CD8-positive, alpha-beta memory T cell (primary cell): ENCODE results near the gene TPGS1. TPM values are rescaled to one million over a fixed set of nuclear protein-coding genes. Genes with fewer than 3 reads are reported as not detected.

Experiments used
- CTCF ChIA-PET: fragments of 350-600 bp; sonication (Branson Sonifier 250); formaldehyde crosslinking; loops from one replicate; lab custom pipeline; 2021; ENCODE audit warnings: antibody characterized with exemption; lab: Charles Lee
- POLR2A ChIA-PET: fragments of 350-600 bp; sonication (Branson Sonifier 250); formaldehyde crosslinking; loops from one replicate; lab custom pipeline; 2021; ENCODE audit warnings: antibody characterized with exemption; lab: Charles Lee
- DNase-seq, 5 donors: peaks; one replicate each; pipeline versions ENCODE4 v3.0.0 to v3.0.0-alpha.2; 2020 to 2022; ENCODE audit warnings: mixed read lengths in 1 of 5
- H3K27ac ChIP-seq: one replicate; pipeline ENCODE4 v1.7.0; 2013; ENCODE audit warnings: low read depth, mild to moderate bottlenecking, low read length, moderate library complexity
- H3K27me3 ChIP-seq: 2 replicates; pipeline ENCODE4 v1.7.0; 2013; ENCODE audit warnings: low read length, mild to moderate bottlenecking; ENCODE audit not compliant: insufficient read depth, poor library complexity, severe bottlenecking
- H3K36me3 ChIP-seq: 2 replicates; pipeline ENCODE4 v1.7.0; 2013; ENCODE audit warnings: mild to moderate bottlenecking, low read length, moderate library complexity; ENCODE audit not compliant: insufficient read depth
- H3K4me1 ChIP-seq: 2 replicates; pipeline ENCODE4 v1.7.0; 2013; ENCODE audit warnings: mild to moderate bottlenecking, low read length, moderate library complexity; ENCODE audit not compliant: insufficient read depth
- H3K4me3 ChIP-seq: 2 replicates; pipeline ENCODE4 v1.7.0; 2013; ENCODE audit warnings: mild to moderate bottlenecking, low read length
- H3K9me3 ChIP-seq: 2 replicates; pipeline ENCODE4 v1.7.0; 2013; ENCODE audit warnings: mild to moderate bottlenecking, low read length
- H3K27ac Mint-ChIP-seq, 8 donors: one replicate each; pipeline ENCODE4 v1.8.0; 2020 to 2021; ENCODE audit warnings: mixed read lengths in 8 of 8, mild to moderate bottlenecking in 6 of 8, inconsistent platforms in 3 of 8, moderate library complexity in 3 of 8
- H3K27me3 Mint-ChIP-seq, 2 donors: one replicate each; pipeline ENCODE4 v1.8.0; 2020 to 2021; ENCODE audit warnings: mixed read lengths in 2 of 2, mild to moderate bottlenecking in 1 of 2, moderate library complexity in 1 of 2
- H3K36me3 Mint-ChIP-seq, 3 donors: one replicate each; pipeline ENCODE4 v1.8.0; 2020 to 2021; ENCODE audit warnings: mixed read lengths in 3 of 3, inconsistent platforms in 1 of 3, mild to moderate bottlenecking in 1 of 3
- H3K4me1 Mint-ChIP-seq, 3 donors: one replicate each; pipeline ENCODE4 v1.8.0; 2020 to 2021; ENCODE audit warnings: mixed read lengths in 3 of 3, inconsistent platforms in 1 of 3, mild to moderate bottlenecking in 1 of 3
- H3K4me3 Mint-ChIP-seq, 7 donors: one replicate each; pipeline ENCODE4 v1.8.0; 2020 to 2021; ENCODE audit warnings: mixed read lengths in 7 of 7, mild to moderate bottlenecking in 6 of 7, moderate library complexity in 4 of 7, inconsistent platforms in 2 of 7
- H3K9me3 Mint-ChIP-seq, 5 donors: one replicate each; pipeline ENCODE4 v1.8.0; 2020 to 2022; ENCODE audit warnings: mixed read lengths in 5 of 5, mild to moderate bottlenecking in 3 of 5, moderate library complexity in 2 of 5, inconsistent platforms in 1 of 5
- polyA plus RNA-seq: library from polyadenylated mRNA; unstranded; fragments of 300-500 nt; fragmentation: Illumina TruSeq; gene quantifications from one replicate; pipeline ENCODE4 v1.2.3, GENCODE V29; 2021
- total RNA-seq, 2 experiments: library from RNA; stranded (reverse); gene quantifications; one replicate each; pipeline ENCODE4 v1.2.3, GENCODE V29; 2021

TPGS1 gene
- total and polyA plus RNA-seq, 3 experiments from 2014 or later, result 18.6 to 50.3 (median 20.0) TPM

- Mint-ChIP-seq H3K9me3 (peaks cover 0 to 4% (median 0%) of the 10 kb centered on the region in 5 donors), H3K4me1 (peaks cover 6 to 9% (median 6%) of the 10 kb centered on the region in 3 donors), H3K4me3 (no peak overlapping the region), H3K36me3 (no peaks in the 10 kb centered on the region), H3K27ac (no peak overlapping the region), H3K27me3 (peaks cover 10 to 18% of the 10 kb centered on the region in 2 donors)
- no peak for DNase-seq
- H3K27ac ChIP-seq, result no peak overlapping the region
- no peaks in the 10 kb centered on the region for H3K36me3 ChIP-seq
- no peaks in the 10 kb centered on the region for H3K9me3 ChIP-seq
- ChIA-PET POLR2A (no interaction called here), CTCF (no interaction called here)
- H3K4me3 ChIP-seq, result no peak overlapping the region
- no peaks in the 10 kb centered on the region for H3K4me1 ChIP-seq
- H3K27me3 ChIP-seq, result peaks cover 12% of the 10 kb centered on the region
Measured at GRCh38 chr19:463483-464207, 43.7 kb upstream of the TPGS1 start.

DNA sequence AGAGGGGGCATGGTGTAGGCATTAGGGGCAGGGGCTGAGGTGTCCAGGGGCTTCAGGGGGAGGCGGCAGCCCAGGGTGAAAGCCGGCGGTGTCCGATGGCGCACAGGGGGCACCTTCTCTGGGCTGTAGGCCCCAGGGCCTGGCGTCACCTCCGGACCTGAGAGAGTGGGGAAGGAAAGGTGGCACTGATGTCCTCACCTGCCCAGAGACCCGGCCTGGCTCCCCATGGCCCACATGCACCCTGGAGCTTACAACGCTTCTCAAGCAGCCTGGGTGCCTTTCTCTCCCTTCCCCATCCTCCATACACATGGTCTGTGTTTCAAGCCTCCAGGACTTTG, 43.1 kb upstream of the TPGS1 start:
- Mint-ChIP-seq H3K4me3 (no peak overlapping the region), H3K27ac (no peak overlapping the region), H3K36me3 (no peaks in the 10 kb centered on the region), H3K9me3 (peaks cover 0 to 4% (median 0%) of the 10 kb centered on the region in 5 donors), H3K4me1 (peaks cover 6 to 9% (median 6%) of the 10 kb centered on the region in 3 donors), H3K27me3 (peaks cover 10 to 18% of the 10 kb centered on the region in 2 donors)
- H3K27ac ChIP-seq, result no peak overlapping the region
- peaks cover 12% of the 10 kb centered on the region for H3K27me3 ChIP-seq
- H3K36me3 ChIP-seq, result no peaks in the 10 kb centered on the region
- no peaks in the 10 kb centered on the region for H3K9me3 ChIP-seq
- DNase-seq, result no peak
- ChIA-PET POLR2A (no interaction called here), CTCF (no interaction called here)
- H3K4me1 ChIP-seq, result no peaks in the 10 kb centered on the region
- H3K4me3 ChIP-seq, result no peak overlapping the region

- Histone ChIP-seq H3K36me3 (no peaks in the 10 kb centered on the region), H3K27me3 (peaks cover 7% of the 10 kb centered on the region), H3K27ac (no peak overlapping the region), H3K4me3 (no peak overlapping the region), H3K9me3 (no peaks in the 10 kb centered on the region), H3K4me1 (no peaks in the 10 kb centered on the region)
- CTCF ChIA-PET, result no interaction called here
- no peak overlapping the region for H3K27ac Mint-ChIP-seq
- POLR2A ChIA-PET, result no interaction called here
- no peaks in the 10 kb centered on the region for H3K36me3 Mint-ChIP-seq
- no peak for DNase-seq
- peaks cover 0 to 4% (median 0%) of the 10 kb centered on the region in 5 donors for H3K9me3 Mint-ChIP-seq
- peaks cover 0 to 4% (median 2%) of the 10 kb centered on the region in 3 donors for H3K4me1 Mint-ChIP-seq
- peaks cover 4 to 13% of the 10 kb centered on the region in 2 donors for H3K27me3 Mint-ChIP-seq
- no peak overlapping the region for H3K4me3 Mint-ChIP-seq
Measured at GRCh38 chr19:465056-465816, 42.1 kb upstream of the TPGS1 start.

DNA sequence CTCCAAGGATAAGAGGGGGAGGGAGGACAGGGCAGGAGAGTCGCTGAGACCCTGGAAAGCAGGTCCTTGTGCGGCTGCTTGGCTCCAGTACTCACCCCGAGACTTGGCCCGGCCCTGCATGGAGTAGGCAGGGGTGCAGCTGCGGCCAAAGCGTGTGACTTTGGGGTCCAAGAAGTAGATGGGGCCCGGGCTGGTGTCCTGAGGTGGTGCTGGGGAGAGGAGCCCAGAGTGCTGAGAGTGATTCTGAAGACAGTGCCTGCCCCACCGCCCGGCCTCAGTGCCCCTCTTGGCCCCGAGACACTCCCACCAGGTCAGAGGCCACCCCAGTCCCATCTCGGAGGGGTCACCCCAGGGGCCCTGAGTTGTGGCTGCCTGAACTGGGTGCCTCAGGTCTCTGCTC, 39.7 kb upstream of the TPGS1 start:
- POLR2A ChIA-PET, result no interaction called here
- H3K27me3 ChIP-seq, result peaks cover 2% of the 10 kb centered on the region
- no peak for DNase-seq
- H3K4me3 Mint-ChIP-seq, result no peak overlapping the region
- CTCF ChIA-PET, result no interaction called here
- no peaks in the 10 kb centered on the region for H3K36me3 ChIP-seq
- H3K9me3 ChIP-seq, result no peaks in the 10 kb centered on the region
- H3K27ac ChIP-seq, result no peak overlapping the region
- no peaks in the 10 kb centered on the region for H3K4me1 ChIP-seq
- no peaks in the 10 kb centered on the region for H3K4me1 Mint-ChIP-seq
- peaks cover 0 to 4% (median 0%) of the 10 kb centered on the region in 5 donors for H3K9me3 Mint-ChIP-seq
- peaks cover 3 to 4% of the 10 kb centered on the region in 2 donors for H3K27me3 Mint-ChIP-seq
- H3K36me3 Mint-ChIP-seq, result no peaks in the 10 kb centered on the region
- no peak overlapping the region for H3K4me3 ChIP-seq
- no peak overlapping the region for H3K27ac Mint-ChIP-seq

DNA sequence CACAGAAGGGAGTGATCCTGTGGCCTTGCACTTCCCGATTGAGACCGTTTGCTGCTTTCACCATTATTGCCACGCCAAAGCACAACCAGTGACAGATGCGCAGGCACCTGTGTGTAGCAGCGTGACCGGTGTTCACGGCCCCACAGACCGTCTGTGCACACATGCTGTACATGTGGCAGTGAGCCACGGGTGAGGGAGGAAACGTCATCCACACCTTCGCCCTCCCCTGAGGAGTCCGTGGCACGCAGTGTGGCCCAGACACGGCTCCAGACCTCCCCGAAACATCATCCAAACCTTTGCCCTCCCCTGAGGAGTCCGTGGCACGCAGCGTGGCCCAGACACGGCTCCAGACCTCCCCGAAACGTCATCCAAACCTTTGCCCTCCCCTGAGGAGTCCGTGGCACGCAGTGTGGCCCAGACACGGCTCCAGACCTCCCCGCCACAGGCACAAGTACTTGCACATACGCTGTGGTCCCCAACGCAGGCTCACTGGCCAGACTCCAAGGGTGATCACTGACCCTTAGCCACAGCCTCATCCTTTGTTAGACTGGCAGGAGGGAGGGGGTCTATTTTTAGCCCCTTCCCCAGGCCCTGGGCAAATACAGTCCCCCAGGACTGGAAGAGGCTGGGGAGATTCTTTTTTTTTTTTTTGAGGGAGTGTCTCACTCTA, 38.6 kb upstream of the TPGS1 start:
- ChIA-PET POLR2A (no interaction called here), CTCF (no interaction called here)
- H3K4me1 ChIP-seq, result no peaks in the 10 kb centered on the region
- H3K36me3 Mint-ChIP-seq, result no peaks in the 10 kb centered on the region
- H3K27ac Mint-ChIP-seq, result no peak overlapping the region
- H3K4me1 Mint-ChIP-seq, result no peaks in the 10 kb centered on the region
- no peaks in the 10 kb centered on the region for H3K9me3 ChIP-seq
- H3K4me3 ChIP-seq, result no peak overlapping the region
- H3K27ac ChIP-seq, result no peak overlapping the region
- H3K36me3 ChIP-seq, result no peaks in the 10 kb centered on the region
- DNase-seq, result no peak
- no peaks in the 10 kb centered on the region for H3K27me3 ChIP-seq
- H3K9me3 Mint-ChIP-seq, result peaks cover 0 to 2% (median 0%) of the 10 kb centered on the region in 5 donors
- peaks cover 0 to 3% of the 10 kb centered on the region in 2 donors for H3K27me3 Mint-ChIP-seq
- no peak overlapping the region for H3K4me3 Mint-ChIP-seq

GRCh38 chr19:469833-470232, 37.5 kb upstream of the TPGS1 start:
- Mint-ChIP-seq H3K9me3 (peaks cover 0 to 2% (median 0%) of the 10 kb centered on the region in 5 donors), H3K36me3 (no peaks in the 10 kb centered on the region), H3K27ac (no peak overlapping the region), H3K27me3 (peaks cover 0 to 2% of the 10 kb centered on the region in 2 donors), H3K4me3 (no peak overlapping the region), H3K4me1 (no peaks in the 10 kb centered on the region)
- Histone ChIP-seq H3K36me3 (no peaks in the 10 kb centered on the region), H3K27ac (no peak overlapping the region), H3K4me1 (no peaks in the 10 kb centered on the region), H3K4me3 (no peak overlapping the region), H3K27me3 (no peaks in the 10 kb centered on the region), H3K9me3 (no peaks in the 10 kb centered on the region)
- ChIA-PET CTCF (interaction anchor here (0.6 kb wide), 1 partner anchor 22 kb away, joined by 3 read pairs; no protein-coding TSS in a partner anchor), POLR2A (no interaction called here)
- DNase-seq, result no peak

- H3K4me3 ChIP-seq, result no peak overlapping the region
- H3K27ac ChIP-seq, result no peak overlapping the region
- H3K4me3 Mint-ChIP-seq, result no peak overlapping the region
- no peaks in the 10 kb centered on the region for H3K36me3 Mint-ChIP-seq
- H3K27ac Mint-ChIP-seq, result no peak overlapping the region
- H3K4me1 Mint-ChIP-seq, result no peaks in the 10 kb centered on the region
- CTCF ChIA-PET, result no interaction called here
- no peak for DNase-seq
- H3K27me3 Mint-ChIP-seq, result peaks cover 5 to 6% of the 10 kb centered on the region in 2 donors
- no peaks in the 10 kb centered on the region for H3K4me1 ChIP-seq
- no peaks in the 10 kb centered on the region for H3K36me3 ChIP-seq
- no peaks in the 10 kb centered on the region for H3K27me3 ChIP-seq
- H3K9me3 ChIP-seq, result no peaks in the 10 kb centered on the region
- peaks cover 0 to 2% (median 0%) of the 10 kb centered on the region in 5 donors for H3K9me3 Mint-ChIP-seq
- POLR2A ChIA-PET, result interaction anchor here (0.7 kb wide), 1 partner anchor 18 kb away, joined by 3 read pairs; no protein-coding TSS in a partner anchor
Measured at GRCh38 chr19:470701-471100, 36.6 kb upstream of the TPGS1 start.
